RKO (cell line): Measurements from ENCODE around the gene CEP290.
A peak's percentile ranks its signal among the peaks of the same experiment; 100 is the strongest.
"Not testable (repeated sequence)": the region's sequence is repeated elsewhere in the genome, so short reads cannot be mapped to it uniquely, and the experiment has no call there.

Experiments
- DNase-seq: peaks from one replicate; pipeline ENCODE4 v3.0.0-alpha.2; 2016; ENCODE audit warnings: low spot score

CEP290 gene

DNA sequence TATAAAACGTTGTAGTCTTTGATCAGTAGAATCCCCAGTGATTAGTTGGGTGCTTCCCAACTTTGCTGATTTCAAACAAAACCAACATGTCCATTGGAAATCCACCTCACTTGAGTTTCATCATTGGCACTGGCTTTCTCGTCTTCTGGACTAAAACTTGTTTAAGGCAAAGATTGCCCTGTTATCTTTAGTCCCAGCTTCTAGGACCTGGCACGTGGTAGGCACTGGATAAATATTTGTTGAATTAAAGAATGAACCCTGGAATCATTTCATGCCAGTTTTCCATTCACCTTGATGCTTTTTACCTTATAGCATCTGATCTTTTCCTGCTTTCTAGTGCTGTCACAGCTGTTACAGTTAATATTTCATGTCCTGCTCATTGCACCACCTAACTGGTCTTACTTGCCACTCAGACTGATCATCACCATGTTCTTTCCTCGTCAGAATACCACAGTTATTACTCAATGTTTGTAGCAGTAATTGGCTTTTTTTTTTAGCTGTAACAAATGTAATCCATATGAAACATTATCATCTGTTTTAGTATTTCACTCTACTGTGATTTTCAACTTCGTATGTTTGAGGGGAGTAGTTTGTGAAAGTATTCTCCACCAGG is 105.4 kb downstream of the CEP290 start:
- peak; percentile 80 for DNase-seq

DNA sequence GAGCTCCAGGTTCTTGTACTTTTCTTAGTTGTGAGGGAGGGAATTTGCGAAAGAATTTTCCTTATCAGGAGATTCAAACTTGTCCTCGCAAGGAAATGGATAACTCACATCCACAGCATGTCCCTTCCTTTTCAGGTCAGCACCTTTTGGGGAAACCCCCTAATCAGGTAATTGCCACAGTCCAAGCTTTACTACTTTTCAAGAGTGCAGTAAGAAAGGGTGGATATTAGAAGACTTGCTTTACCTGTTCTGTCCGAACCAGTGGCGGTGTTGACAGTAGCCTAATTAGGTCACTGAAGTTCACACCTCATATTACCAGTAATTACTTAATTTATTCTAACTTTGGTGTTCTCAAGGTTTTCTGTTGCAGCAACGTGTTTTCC is 106.0 kb downstream of the CEP290 start:
- peak; percentile 26 for DNase-seq

- peak; percentile 90 for DNase-seq
Observed at GRCh38 chr12:88035271-88035906, 106.5 kb downstream of the CEP290 start.

- not testable (repeated sequence) for DNase-seq
Observed at GRCh38 chr12:88031161-88031560, 110.7 kb downstream of the CEP290 start.

GRCh38 chr12:88029093-88029665 is 112.7 kb downstream of the CEP290 start, which contains the start of gene C12orf50:
C12orf50 (minus strand) TSS chr12:88029401; CDS start chr12:88026962, 2,439 bp downstream.
- no peak for DNase-seq

GRCh38 chr12:88026196-88026595 is 115.7 kb downstream of the CEP290 start:
- no peak for DNase-seq

DNA sequence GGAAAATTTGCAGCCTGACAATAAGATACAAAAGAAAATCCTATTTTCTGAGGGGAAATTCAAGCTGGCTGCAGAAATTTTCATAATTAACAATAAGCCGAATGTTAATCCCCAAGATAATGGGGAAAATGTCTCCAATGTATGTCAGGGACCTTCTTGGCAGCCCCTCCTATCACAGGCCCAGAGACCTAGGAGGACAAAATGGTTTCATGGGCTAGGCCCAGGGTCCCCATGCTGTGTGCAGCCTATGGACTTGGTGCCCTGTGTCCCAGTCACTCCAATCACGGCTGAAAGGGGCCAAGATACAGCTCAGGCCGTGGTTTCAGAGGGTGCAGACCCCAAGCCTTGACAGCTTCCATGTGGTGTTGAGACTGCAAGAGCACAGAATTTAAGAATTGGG is 123.9 kb downstream of the CEP290 start:
- no peak for DNase-seq

- DNase-seq, result no peak
Observed at GRCh38 chr12:88015825-88016224, 126.1 kb downstream of the CEP290 start.

DNA sequence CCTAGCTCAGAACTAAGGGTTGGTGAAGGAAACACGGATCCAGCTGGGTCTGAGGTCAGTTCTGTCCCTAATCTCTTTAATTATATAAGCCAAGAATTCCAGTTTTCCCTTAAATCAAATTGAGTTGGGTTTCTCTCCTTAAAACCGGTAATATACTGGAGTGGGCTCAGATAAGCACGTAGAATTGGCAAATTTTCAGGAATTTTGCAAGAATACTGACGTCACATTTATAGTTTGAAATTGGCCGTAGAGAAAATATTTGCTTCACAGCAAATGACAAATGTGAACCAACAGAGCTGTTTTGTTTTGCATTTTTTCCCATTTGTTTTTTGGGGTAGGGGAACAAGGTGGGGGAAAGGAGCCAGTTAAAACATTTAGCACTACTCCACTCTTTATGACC is 130.1 kb downstream of the CEP290 start:
- DNase-seq, result no peak

GRCh38 chr12:88006351-88006750 is 135.5 kb downstream of the CEP290 start:
- DNase-seq, result no peak

DNA sequence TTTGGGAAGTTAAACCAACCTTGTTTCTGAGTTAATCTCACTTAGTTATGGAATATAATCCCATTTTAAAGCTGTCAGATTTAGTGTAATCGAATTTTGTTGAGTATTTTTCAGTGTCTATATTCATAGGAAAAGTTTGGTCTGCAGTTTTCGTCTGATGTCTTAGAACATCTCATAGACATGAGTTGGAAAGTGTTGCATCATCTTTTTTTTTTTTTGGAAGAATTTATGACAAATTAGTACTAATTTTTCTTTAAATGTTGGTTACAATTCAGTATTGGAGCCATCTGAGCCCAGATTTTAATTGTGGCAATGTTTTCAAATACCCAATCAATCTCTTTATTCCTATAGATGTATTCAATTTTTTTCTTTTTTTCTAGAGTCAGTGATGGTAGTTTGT is 140.6 kb downstream of the CEP290 start:
- no peak for DNase-seq
